ENCODE measurements around the gene PPP2R3C. TPM values are rescaled to one million over a fixed set of nuclear protein-coding genes. Genes with fewer than 3 reads are reported as not detected.

The PPP2R3C gene
- total and polyA plus RNA-seq, 2 of the 13 experiments (the other 11 are each of a cell fraction or from before 2014, with no cell fraction given): 63.4 to 102 TPM

GRCh38 chr14:35140718-35141581 lies 19.2 kb upstream of the PPP2R3C start (continued):
- TF ChIP-seq ZNF652 (CRISPR knock-in tag; IDR thresholded peaks at IDR 0.05; ENCODE audit: borderline replicate concordance, low read depth) (no peak), KAT8 (CRISPR knock-in tag; IDR thresholded peaks at IDR 0.05) (0 out of 2 replicates have a peak, but pooled peaks have one; percentile 27), SALL1 (CRISPR knock-in tag; IDR thresholded peaks at IDR 0.05) (no peak), TARDBP (CRISPR knock-in tag; IDR thresholded peaks at IDR 0.05) (no peak), SNRNP70 (IDR thresholded peaks at IDR 0.05; ENCODE audit: low read depth, low read length) (no peak), ZNF451 (CRISPR knock-in tag; IDR thresholded peaks at IDR 0.05) (no peak), HNF4G (IDR thresholded peaks at IDR 0.05; ENCODE audit: borderline replicate concordance, low read depth, low read length) (no peak), HNF4G (CRISPR knock-in tag; IDR thresholded peaks at IDR 0.05; ENCODE audit: borderline replicate concordance, low read depth) (no peak), ZBTB2 (CRISPR knock-in tag; IDR thresholded peaks at IDR 0.05; ENCODE audit: low read depth) (no peak), ZXDC (CRISPR knock-in tag; IDR thresholded peaks at IDR 0.05) (no peak), ZNF234 (CRISPR knock-in tag; conservative IDR thresholded peaks at IDR 0.05) (no peak), ZFP82 (CRISPR knock-in tag; IDR thresholded peaks at IDR 0.05; ENCODE audit: borderline replicate concordance) (no peak), FOSL2 (CRISPR knock-in tag; IDR thresholded peaks at IDR 0.05) (no peak), ATF4 (CRISPR knock-in tag; IDR thresholded peaks at IDR 0.05) (peak in 1 of 2 experiments; percentile 15; a peak in 1 of 4 replicates)
- TF ChIP-seq, protein P1, sequence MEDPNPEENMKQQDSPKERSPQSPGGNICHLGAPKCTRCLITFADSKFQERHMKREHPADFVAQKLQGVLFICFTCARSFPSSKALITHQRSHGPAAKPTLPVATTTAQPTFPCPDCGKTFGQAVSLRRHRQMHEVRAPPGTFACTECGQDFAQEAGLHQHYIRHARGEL (CRISPR knock-in tag; IDR thresholded peaks at IDR 0.05): no peak
- TF ChIP-seq, protein P2, sequence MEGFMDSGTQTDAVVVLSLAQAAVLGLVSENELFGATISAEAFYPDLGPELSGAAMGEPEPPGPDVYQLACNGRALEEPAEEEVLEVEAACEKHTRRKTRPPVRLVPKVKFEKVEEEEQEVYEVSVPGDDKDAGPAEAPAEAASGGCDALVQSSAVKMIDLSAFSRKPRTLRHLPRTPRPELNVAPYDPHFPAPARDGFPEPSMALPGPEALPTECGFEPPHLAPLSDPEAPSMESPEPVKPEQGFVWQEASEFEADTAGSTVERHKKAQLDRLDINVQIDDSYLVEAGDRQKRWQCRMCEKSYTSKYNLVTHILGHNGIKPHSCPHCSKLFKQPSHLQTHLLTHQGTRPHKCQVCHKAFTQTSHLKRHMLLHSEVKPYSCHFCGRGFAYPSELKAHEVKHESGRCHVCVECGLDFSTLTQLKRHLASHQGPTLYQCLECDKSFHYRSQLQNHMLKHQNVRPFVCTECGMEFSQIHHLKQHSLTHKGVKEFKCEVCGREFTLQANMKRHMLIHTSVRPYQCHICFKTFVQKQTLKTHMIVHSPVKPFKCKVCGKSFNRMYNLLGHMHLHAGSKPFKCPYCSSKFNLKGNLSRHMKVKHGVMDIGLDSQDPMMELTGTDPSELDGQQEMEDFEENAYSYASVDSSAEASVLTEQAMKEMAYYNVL (CRISPR knock-in tag; IDR thresholded peaks at IDR 0.05; ENCODE audit: borderline replicate concordance): no peak
- TF ChIP-seq, protein P3, sequence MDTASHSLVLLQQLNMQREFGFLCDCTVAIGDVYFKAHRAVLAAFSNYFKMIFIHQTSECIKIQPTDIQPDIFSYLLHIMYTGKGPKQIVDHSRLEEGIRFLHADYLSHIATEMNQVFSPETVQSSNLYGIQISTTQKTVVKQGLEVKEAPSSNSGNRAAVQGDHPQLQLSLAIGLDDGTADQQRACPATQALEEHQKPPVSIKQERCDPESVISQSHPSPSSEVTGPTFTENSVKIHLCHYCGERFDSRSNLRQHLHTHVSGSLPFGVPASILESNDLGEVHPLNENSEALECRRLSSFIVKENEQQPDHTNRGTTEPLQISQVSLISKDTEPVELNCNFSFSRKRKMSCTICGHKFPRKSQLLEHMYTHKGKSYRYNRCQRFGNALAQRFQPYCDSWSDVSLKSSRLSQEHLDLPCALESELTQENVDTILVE (CRISPR knock-in tag; IDR thresholded peaks at IDR 0.05): peak; percentile 37; the same call in 1 of the 2 replicates
